Keratinocyte (primary cell): ENCODE data around the gene UBE2I. TPM values are rescaled to one million over a fixed set of nuclear protein-coding genes. Genes with fewer than 3 reads are reported as not detected.

Experiments used
- DNase-seq: peaks from one replicate; pipeline ENCODE4 v3.0.0-alpha.2; 2011; ENCODE audit warnings: low read depth, missing footprints, low spot score
- FAIRE-seq: peaks from 2 replicates; lab custom pipeline; 2011; peaks lifted over from hg19 to GRCh38; lab: Jason Lieb, UNC
- H2AFZ ChIP-seq: 2 replicates; pipeline ENCODE4 v1.6.0; 2012; ENCODE audit warnings: low read length, control low read depth, inconsistent platforms; ENCODE audit not compliant: control insufficient read depth
- H3K27ac ChIP-seq: 2 replicates; pipeline ENCODE4 v1.5.1; 2011; ENCODE audit warnings: low read length; ENCODE audit not compliant: control insufficient read depth, insufficient read depth
- H3K27me3 ChIP-seq: 3 replicates; pipeline ENCODE4 v1.6.0; 2011; ENCODE audit warnings: low read length; ENCODE audit not compliant: control insufficient read depth, insufficient read depth; ENCODE audit errors: extremely low read depth
- H3K36me3 ChIP-seq, 2 experiments: 2 replicates in 1 of 2; 3 replicates in 1 of 2; pipeline ENCODE4 v1.5.1; 2011; ENCODE audit warnings: low read length in 2 of 2, mild to moderate bottlenecking in 1 of 2; ENCODE audit not compliant: control insufficient read depth in 2 of 2, insufficient read depth in 2 of 2; ENCODE audit errors: extremely low read depth in 1 of 2
- H3K4me1 ChIP-seq: 3 replicates; pipeline ENCODE4 v1.5.1; 2011; ENCODE audit warnings: low read length; ENCODE audit not compliant: control insufficient read depth, insufficient read depth; ENCODE audit errors: extremely low read depth
- H3K4me2 ChIP-seq: 3 replicates; pipeline ENCODE4 v1.6.0; 2011; ENCODE audit warnings: low read depth, low read length; ENCODE audit not compliant: control insufficient read depth, insufficient read depth; ENCODE audit errors: extremely low read depth
- H3K4me3 ChIP-seq, 3 experiments: fragments of 200-600 bp in 1 of 3; sonication (generic) in 1 of 3; 2 replicates in 2 of 3; 3 replicates in 1 of 3; pipeline ENCODE4 v1.5.1; 2011 to 2016; ENCODE audit warnings: low read length in 3 of 3, mild to moderate bottlenecking in 3 of 3, control low read depth in 2 of 3, inconsistent platforms in 1 of 3, low read depth in 1 of 3, mixed read lengths in 1 of 3, mixed run types in 1 of 3, moderate library complexity in 1 of 3; ENCODE audit not compliant: control insufficient read depth in 2 of 3, insufficient read depth in 2 of 3; ENCODE audit errors: extremely low read depth in 1 of 3
- H3K79me2 ChIP-seq: 2 replicates; pipeline ENCODE4 v1.6.0; 2012; ENCODE audit warnings: low read length; ENCODE audit not compliant: control insufficient read depth, insufficient read depth
- H3K9ac ChIP-seq: 3 replicates; pipeline ENCODE4 v1.6.0; 2011; ENCODE audit warnings: low read length; ENCODE audit not compliant: control insufficient read depth, insufficient read depth; ENCODE audit errors: extremely low read depth
- H3K9me1 ChIP-seq: 3 replicates; pipeline ENCODE4 v1.6.0; 2011; ENCODE audit warnings: low read length; ENCODE audit not compliant: control insufficient read depth, insufficient read depth; ENCODE audit errors: extremely low read depth
- H3K9me3 ChIP-seq: 2 replicates; pipeline ENCODE4 v1.5.1; 2012; ENCODE audit warnings: low read depth, low read length; ENCODE audit not compliant: control insufficient read depth
- H4K20me1 ChIP-seq: 3 replicates; pipeline ENCODE4 v1.6.0; 2011; ENCODE audit warnings: low read length; ENCODE audit not compliant: control insufficient read depth, insufficient read depth; ENCODE audit errors: extremely low read depth
- CTCF ChIP-seq, 3 experiments: IDR thresholded peaks in 1 of 3; conservative IDR thresholded peaks in 1 of 3; optimal IDR thresholded peaks in 1 of 3; 2 replicates in 2 of 3; 3 replicates in 1 of 3; pipeline versions ENCODE3 to v1.5.1; 2011; ENCODE audit warnings: low read length in 3 of 3, mild to moderate bottlenecking in 3 of 3, moderate library complexity in 2 of 3, control low read depth in 1 of 3, inconsistent platforms in 1 of 3; ENCODE audit not compliant: insufficient read depth in 2 of 3; ENCODE audit errors: extremely low read depth in 1 of 3
- EZH2 ChIP-seq: IDR thresholded peaks from one replicate; pipeline ENCODE4 v1.6.1; 2012; ENCODE audit warnings: inconsistent platforms, mild to moderate bottlenecking, low read length, moderate library complexity
- dilution Hi-C: fragments of 300-500 bp; cut with MboI; formaldehyde crosslinking; loops from one replicate; pipeline ENCODE4 v1.7.0; 2020; ENCODE audit warnings: low sequenced_read_pairs; ENCODE audit not compliant: extremely low pct_ligation_motif_present
- polyA plus RNA-seq, 5 experiments: library from polyadenylated mRNA; depleted of rRNA in 3 of 5; stranded (reverse) in 3 of 5; stranded (forward) in 1 of 5; unstranded in 1 of 5; fragments of >200 nt; gene quantifications; 1 replicate in 1 of 5; 2 replicates in 3 of 5; 3 replicates in 1 of 5; pipeline versions ENCODE4 v1.2.1 to v1.2.3, GENCODE V29; 2011 to 2012; ENCODE audit warnings: missing spikeins in 2 of 5, low read depth in 1 of 5, low replicate concordance in 1 of 5

Gene UBE2I
- polyA plus RNA-seq, 1 donor (not counting 4 experiments of a cell fraction or from before 2014, with no cell fraction given) = 157 TPM

DNA sequence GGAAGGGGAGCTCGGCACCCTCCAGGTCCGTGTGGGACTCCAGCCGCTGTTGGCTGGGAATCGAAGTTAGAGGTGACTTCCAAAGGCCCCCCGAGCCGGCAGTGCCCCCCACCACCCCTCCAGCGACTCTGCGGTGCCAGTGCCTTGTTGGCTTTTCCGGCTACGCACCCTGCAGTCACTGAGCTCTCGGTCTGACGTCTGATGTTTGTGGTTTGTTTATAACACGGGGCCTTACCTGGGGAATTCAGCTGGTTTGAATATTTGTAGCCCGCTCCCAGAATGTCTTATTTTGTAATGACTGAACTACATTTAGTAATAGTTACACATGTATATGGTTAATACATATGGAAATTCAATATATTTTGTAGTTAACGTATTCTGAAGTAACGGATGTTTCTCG, 17.0 kb downstream of the UBE2I start:
- Histone ChIP-seq H3K27ac (no peak overlapping the region), H4K20me1 (peaks cover 3% of the 10 kb centered on the region), H3K79me2 (no peaks in the 10 kb centered on the region), H3K9me1 (no peaks in the 10 kb centered on the region), H3K4me3 (no peak overlapping the region), H3K27me3 (peaks cover 3% of the 10 kb centered on the region), H2AFZ (no peak overlapping the region), H3K36me3 (peaks cover 7 to 13% of the 10 kb centered on the region in 2 experiments), H3K4me1 (no peaks in the 10 kb centered on the region), H3K9ac (no peak overlapping the region), H3K9me3 (no peaks in the 10 kb centered on the region), H3K4me2 (no peak overlapping the region)
- FAIRE-seq = no peak
- TF ChIP-seq EZH2 (no peak), CTCF (optimal IDR thresholded peaks at IDR 0.05 in 1 of 3, IDR thresholded peaks at IDR 0.05 in 1 of 3, conservative IDR thresholded peaks at IDR 0.05 in 1 of 3; ENCODE audit: extremely low read depth in 1 of 3, insufficient read depth in 2 of 3, low read length in 3 of 3) (no peak)
- dilution Hi-C loops = no loop called here
- no peak for DNase-seq

- no peaks in the 10 kb centered on the region for H3K79me2 ChIP-seq
- H3K4me2 ChIP-seq = no peak overlapping the region
- FAIRE-seq (no peak), DNase-seq (no peak)
- H3K9ac ChIP-seq = no peak overlapping the region
- peaks cover 7 to 10% of the 10 kb centered on the region in 2 experiments for H3K36me3 ChIP-seq
- H4K20me1 ChIP-seq = peaks cover 3% of the 10 kb centered on the region
- no peaks in the 10 kb centered on the region for H3K4me1 ChIP-seq
- no peak overlapping the region for H3K4me3 ChIP-seq
- no peak overlapping the region for H3K27ac ChIP-seq
- no peaks in the 10 kb centered on the region for H3K9me3 ChIP-seq
- H3K9me1 ChIP-seq = no peaks in the 10 kb centered on the region
- TF ChIP-seq CTCF (optimal IDR thresholded peaks at IDR 0.05 in 1 of 3, IDR thresholded peaks at IDR 0.05 in 1 of 3, conservative IDR thresholded peaks at IDR 0.05 in 1 of 3; ENCODE audit: extremely low read depth in 1 of 3, insufficient read depth in 2 of 3, low read length in 3 of 3) (no peak), EZH2 (no peak)
- H3K27me3 ChIP-seq = peaks cover 10% of the 10 kb centered on the region
- no peak overlapping the region for H2AFZ ChIP-seq
- dilution Hi-C loops = no loop called here
Measured at GRCh38 chr16:1326946-1327618, 17.6 kb downstream of the UBE2I start.
